Gastroesophageal sphincter (tissue), 3 donors: ENCODE results near the gene DGAT2.

ENCODE experiments used
- EP300 ChIP-seq: sonication (generic); formaldehyde crosslinking; IDR thresholded peaks from one replicate; pipeline ENCODE4 v1.6.1; 2017; ENCODE audit warnings: antibody characterized with exemption, mild to moderate bottlenecking
- POLR2A ChIP-seq, 2 donors: fragments of 450-650 bp; IDR thresholded peaks; one replicate each; pipeline ENCODE4 v1.6.1; 2017; ENCODE audit warnings: antibody characterized with exemption in 2 of 2, mild to moderate bottlenecking in 2 of 2, moderate library complexity in 1 of 2
- POLR2AphosphoS5 ChIP-seq: sonication (generic); formaldehyde crosslinking; IDR thresholded peaks from one replicate; pipeline ENCODE4 v1.6.1; 2017; ENCODE audit warnings: antibody characterized with exemption
- TF ChIP-seq, protein P1 (sequence below), 4 experiments: fragments of 200-600 bp in 2 of 4; fragments of 450-650 bp in 2 of 4; sonication (generic) in 1 of 4; IDR thresholded peaks; one replicate each; pipeline ENCODE4 v1.5.1; 2017 to 2019; ENCODE audit warnings: antibody characterized with exemption in 4 of 4, mild to moderate bottlenecking in 2 of 4, moderate library complexity in 2 of 4

- TF ChIP-seq, protein P1, sequence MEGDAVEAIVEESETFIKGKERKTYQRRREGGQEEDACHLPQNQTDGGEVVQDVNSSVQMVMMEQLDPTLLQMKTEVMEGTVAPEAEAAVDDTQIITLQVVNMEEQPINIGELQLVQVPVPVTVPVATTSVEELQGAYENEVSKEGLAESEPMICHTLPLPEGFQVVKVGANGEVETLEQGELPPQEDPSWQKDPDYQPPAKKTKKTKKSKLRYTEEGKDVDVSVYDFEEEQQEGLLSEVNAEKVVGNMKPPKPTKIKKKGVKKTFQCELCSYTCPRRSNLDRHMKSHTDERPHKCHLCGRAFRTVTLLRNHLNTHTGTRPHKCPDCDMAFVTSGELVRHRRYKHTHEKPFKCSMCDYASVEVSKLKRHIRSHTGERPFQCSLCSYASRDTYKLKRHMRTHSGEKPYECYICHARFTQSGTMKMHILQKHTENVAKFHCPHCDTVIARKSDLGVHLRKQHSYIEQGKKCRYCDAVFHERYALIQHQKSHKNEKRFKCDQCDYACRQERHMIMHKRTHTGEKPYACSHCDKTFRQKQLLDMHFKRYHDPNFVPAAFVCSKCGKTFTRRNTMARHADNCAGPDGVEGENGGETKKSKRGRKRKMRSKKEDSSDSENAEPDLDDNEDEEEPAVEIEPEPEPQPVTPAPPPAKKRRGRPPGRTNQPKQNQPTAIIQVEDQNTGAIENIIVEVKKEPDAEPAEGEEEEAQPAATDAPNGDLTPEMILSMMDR (IDR thresholded peaks at IDR 0.05), result no peak
- TF ChIP-seq EP300 (no peak), POLR2AphosphoS5 (no peak), POLR2A (IDR thresholded peaks at IDR 0.05) (no peak)
Measured at GRCh38 chr11:75812542-75813040, 44.0 kb downstream of the DGAT2 start.
